GM23248 (cell line): ENCODE results near the gene KDM6B. TPM values are rescaled to one million over a fixed set of nuclear protein-coding genes. Genes with fewer than 3 reads are reported as not detected.

Experiments used
- DNase-seq: peaks from one replicate; pipeline ENCODE4 v3.0.0-alpha.2; 2015
- H2AFZ ChIP-seq: fragments of 200-600 bp; sonication (generic); 2 replicates; pipeline ENCODE4 v1.6.1; 2016; ENCODE audit warnings: antibody characterized with exemption
- H3F3A ChIP-seq: fragments of 200-600 bp; sonication (generic); 2 replicates; pipeline ENCODE4 v1.6.1; 2016; ENCODE audit warnings: mild to moderate bottlenecking, antibody characterized with exemption, mixed run types; ENCODE audit not compliant: insufficient read depth
- H3K27ac ChIP-seq: fragments of 200-600 bp; sonication (generic); 2 replicates; pipeline ENCODE4 v1.5.1; 2016; ENCODE audit warnings: mild to moderate bottlenecking
- H3K27me3 ChIP-seq: fragments of 200-600 bp; sonication (generic); replicated peaks from 2 replicates; pipeline ENCODE4 v1.6.1; 2016; ENCODE audit warnings: mild to moderate bottlenecking; ENCODE audit not compliant: insufficient read depth
- H3K36me3 ChIP-seq: fragments of 200-600 bp; sonication (generic); 2 replicates; pipeline ENCODE4 v1.6.1; 2016; ENCODE audit warnings: low read depth, mild to moderate bottlenecking
- H3K4me1 ChIP-seq: fragments of 200-600 bp; sonication (generic); 2 replicates; pipeline ENCODE4 v1.6.1; 2016; ENCODE audit warnings: mild to moderate bottlenecking; ENCODE audit not compliant: insufficient read depth
- H3K4me2 ChIP-seq: fragments of 200-600 bp; sonication (generic); one replicate; pipeline ENCODE4 v1.6.1; 2016; ENCODE audit warnings: mild to moderate bottlenecking; ENCODE audit not compliant: unreplicated experiment
- H3K4me3 ChIP-seq: fragments of 200-600 bp; sonication (generic); 2 replicates; pipeline ENCODE4 v1.5.1; 2016; ENCODE audit warnings: mild to moderate bottlenecking
- H3K79me2 ChIP-seq: fragments of 200-600 bp; sonication (generic); 2 replicates; pipeline ENCODE4 v1.6.1; 2016; ENCODE audit warnings: mild to moderate bottlenecking; ENCODE audit not compliant: insufficient read depth
- H3K9ac ChIP-seq: fragments of 200-600 bp; sonication (generic); 2 replicates; pipeline ENCODE4 v1.6.1; 2016; ENCODE audit warnings: mild to moderate bottlenecking
- H3K9me2 ChIP-seq: fragments of 200-600 bp; sonication (generic); 2 replicates; pipeline ENCODE4 v1.6.1; 2016; ENCODE audit warnings: mixed run types, mild to moderate bottlenecking, moderate library complexity; ENCODE audit not compliant: insufficient read depth
- H3K9me3 ChIP-seq: fragments of 200-600 bp; sonication (generic); one replicate; pipeline ENCODE4 v1.6.1; 2017; ENCODE audit warnings: low read depth
- H4K20me1 ChIP-seq: fragments of 200-600 bp; sonication (generic); 2 replicates; pipeline ENCODE4 v1.6.0; 2016; ENCODE audit not compliant: insufficient read depth
- EZH2 ChIP-seq: fragments of 200-600 bp; sonication (generic); IDR thresholded peaks from 2 replicates; pipeline ENCODE4 v1.6.1; 2018; ENCODE audit warnings: antibody characterized with exemption, mild to moderate bottlenecking; ENCODE audit not compliant: insufficient read depth, poor library complexity, severe bottlenecking
- EZH2phosphoT487 ChIP-seq: fragments of 200-600 bp; sonication (generic); IDR thresholded peaks from 2 replicates; pipeline ENCODE4 v1.6.1; 2018; ENCODE audit warnings: antibody characterized with exemption, moderate library complexity, mild to moderate bottlenecking, low read depth; ENCODE audit not compliant: insufficient read depth
- WGBS, 2 experiments: methylation state at CpG; one replicate each; pipeline ENCODE4 v1.1.6; 2015 to 2017; ENCODE audit warnings: low lambda C conversion rate in 2 of 2, low coverage in 1 of 2; ENCODE audit errors: missing lambda C conversion rate in 2 of 2; 5-methylcytosine and 5-hydroxymethylcytosine counted together
- in situ Hi-C: fragments of 300-500 bp; cut with MboI; formaldehyde crosslinking; loops from 2 replicates; pipeline ENCODE4 v1.15.0; 2020
- polyA plus RNA-seq: library from polyadenylated mRNA; unstranded; fragments of >200 nt; fragmentation: Nextera tagmentation; extraction: Ambion mirVana; gene quantifications from 2 replicates; pipeline ENCODE4 v1.2.1, GENCODE V29; 2016
- total RNA-seq: library from RNA; depleted of rRNA; stranded (reverse); fragments of >200 nt; shearing (Covaris generic); gene quantifications from 2 replicates; pipeline ENCODE4 v1.2.3, GENCODE V29; 2014

Gene KDM6B
- total and polyA plus RNA-seq, 2 experiments from 2014 or later, result 1.3 to 2.3 TPM

DNA sequence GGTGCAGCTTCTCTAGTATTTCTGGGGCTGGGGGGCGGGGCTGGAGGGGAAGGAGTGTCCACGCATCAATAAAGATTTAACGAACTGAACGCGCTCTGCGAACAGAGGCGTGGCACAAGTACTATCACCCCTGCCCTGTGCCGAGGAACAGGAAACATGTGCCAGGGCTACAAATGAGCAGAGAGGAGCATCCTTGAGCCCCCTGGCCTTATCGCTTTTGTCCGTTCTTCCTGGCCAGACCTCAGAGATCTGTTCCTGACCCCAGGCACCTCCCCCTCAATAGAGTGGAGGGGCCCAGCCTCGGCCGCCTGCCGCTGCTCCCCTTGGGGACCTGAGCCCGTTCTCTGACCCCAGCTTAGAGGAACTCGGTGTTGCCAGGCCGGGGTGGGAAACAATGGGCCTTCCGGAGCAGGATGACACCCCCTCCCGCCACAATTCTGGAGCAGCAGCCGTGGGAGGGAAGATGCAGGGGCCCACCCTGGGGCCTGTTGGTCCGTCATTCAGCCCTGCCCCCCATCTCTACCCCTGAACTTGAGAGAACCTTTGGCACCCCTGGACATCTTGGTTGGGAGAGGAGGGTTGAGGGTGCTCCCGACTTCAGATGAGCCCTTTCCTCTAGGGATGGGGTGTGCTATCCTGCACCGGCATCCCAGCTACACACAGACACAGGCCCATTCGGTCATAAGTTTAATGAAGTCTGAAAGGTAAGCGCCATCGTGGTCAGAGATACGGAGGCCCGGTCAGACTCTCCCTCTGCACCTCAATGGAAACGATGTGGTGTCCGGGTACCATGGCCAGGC lies 22.2 kb downstream of the KDM6B start:
- Histone ChIP-seq H3K9me2 (no peaks in the 10 kb centered on the region), H3K9me3 (no peaks in the 10 kb centered on the region), H3K79me2 (peaks cover 36% of the 10 kb centered on the region), H3K4me1 (0 out of 2 replicates have a peak, but pooled peaks cover 17% of the 10 kb centered on the region), H3K4me2 (peak overlapping the region; percentile 93), H3K4me3 (peak overlapping the region; percentile 80), H3K27me3 (no peaks in the 10 kb centered on the region), H3K9ac (peak overlapping the region; percentile 86), H4K20me1 (no peaks in the 10 kb centered on the region), H3K36me3 (no peaks in the 10 kb centered on the region), H2AFZ (peak overlapping the region; percentile 84), H3F3A (peaks cover 29% of the 10 kb centered on the region; the same call in 1 of the 2 replicates), H3K27ac (peak overlapping the region; percentile 88)
- peak; percentile 66 for DNase-seq
- WGBS, 2 experiments, result 3 to 4% methylated on average over 27 to 28 of the region's 29 CpGs
- TF ChIP-seq EZH2phosphoT487 (no peak), EZH2 (no peak)
- in situ Hi-C loops, result loop anchor here (10.0 kb wide), 1 partner anchor 111 kb away; no protein-coding TSS in a partner anchor

DNA sequence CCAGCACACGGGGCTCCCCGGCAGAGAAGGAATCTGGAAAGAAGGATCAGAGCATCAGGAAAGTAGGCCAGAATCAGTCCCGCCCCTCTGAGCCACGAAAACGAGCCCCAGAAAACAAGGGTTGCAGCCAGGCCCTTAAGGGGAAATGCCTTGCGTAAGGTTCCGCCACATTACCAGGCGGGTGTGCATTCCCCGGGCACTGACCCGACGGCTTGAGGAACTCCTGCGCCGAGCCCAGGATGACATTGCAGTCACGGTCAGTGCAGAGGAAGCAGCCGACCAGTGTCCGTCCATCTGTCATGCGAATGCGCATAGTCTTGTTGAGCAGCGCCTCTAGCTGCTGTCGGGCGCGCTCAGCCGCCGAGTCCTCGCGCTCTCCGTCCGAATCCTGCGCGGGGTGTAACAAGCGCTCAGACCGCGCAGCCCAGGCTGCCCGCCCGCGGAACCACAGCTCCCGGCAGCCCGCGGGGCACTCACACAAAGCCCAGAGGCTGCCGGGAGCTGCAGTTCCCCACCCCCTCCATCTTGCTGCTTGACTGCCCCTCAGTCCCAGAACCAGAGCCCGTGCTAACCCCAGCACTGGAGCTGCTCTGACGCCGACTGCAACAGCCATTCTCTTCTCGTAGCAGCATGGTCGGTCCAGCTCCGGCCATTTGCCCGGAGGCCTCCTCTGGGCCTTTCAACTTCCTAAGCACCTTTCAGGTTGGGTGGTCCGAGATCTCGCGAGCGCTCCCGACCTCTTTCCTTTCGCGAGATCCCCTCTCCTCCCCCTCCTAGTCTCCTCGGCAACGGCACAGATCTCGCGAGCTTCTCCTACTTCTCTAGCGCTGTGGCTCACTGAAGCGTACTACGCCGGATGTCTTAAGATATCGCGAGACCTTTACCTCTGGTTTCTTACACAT lies 23.0 kb downstream of the KDM6B start, which contains the start of gene NAA38:
TSS of gene NAA38 (minus strand) at position 749 of the 902 bp plus-strand sequence. CDS start at position 653, 96 bp downstream.
- Histone ChIP-seq H3K9ac (peak within 1 kb of the TSS; percentile 86), H3K36me3 (no peaks in the 10 kb centered on the region), H3K27ac (peak within 1 kb of the TSS; percentile 88), H3K4me3 (peak within 1 kb of the TSS; percentile 80), H3K4me2 (peak within 1 kb of the TSS; percentile 93), H3K9me3 (no peaks in the 10 kb centered on the region), H3K4me1 (0 out of 2 replicates have a peak, but pooled peaks cover 17% of the 10 kb centered on the region), H4K20me1 (no peaks in the 10 kb centered on the region), H3K9me2 (no peaks in the 10 kb centered on the region), H3K27me3 (no peaks in the 10 kb centered on the region), H3K79me2 (peaks cover 38% of the 10 kb centered on the region), H2AFZ (peak within 1 kb of the TSS; percentile 84), H3F3A (peaks cover 26% of the 10 kb centered on the region; the same call in 1 of the 2 replicates)
- DNase-seq, result peak; percentile 100
- TF ChIP-seq EZH2phosphoT487, result no peak
- TF ChIP-seq EZH2, result no peak
- WGBS, 2 experiments, result 0 to 2% methylated on average over 64 of the region's 64 CpGs
- in situ Hi-C loops, result loop anchor here (10.0 kb wide), 1 partner anchor 112 kb away; no protein-coding TSS in a partner anchor

DNA sequence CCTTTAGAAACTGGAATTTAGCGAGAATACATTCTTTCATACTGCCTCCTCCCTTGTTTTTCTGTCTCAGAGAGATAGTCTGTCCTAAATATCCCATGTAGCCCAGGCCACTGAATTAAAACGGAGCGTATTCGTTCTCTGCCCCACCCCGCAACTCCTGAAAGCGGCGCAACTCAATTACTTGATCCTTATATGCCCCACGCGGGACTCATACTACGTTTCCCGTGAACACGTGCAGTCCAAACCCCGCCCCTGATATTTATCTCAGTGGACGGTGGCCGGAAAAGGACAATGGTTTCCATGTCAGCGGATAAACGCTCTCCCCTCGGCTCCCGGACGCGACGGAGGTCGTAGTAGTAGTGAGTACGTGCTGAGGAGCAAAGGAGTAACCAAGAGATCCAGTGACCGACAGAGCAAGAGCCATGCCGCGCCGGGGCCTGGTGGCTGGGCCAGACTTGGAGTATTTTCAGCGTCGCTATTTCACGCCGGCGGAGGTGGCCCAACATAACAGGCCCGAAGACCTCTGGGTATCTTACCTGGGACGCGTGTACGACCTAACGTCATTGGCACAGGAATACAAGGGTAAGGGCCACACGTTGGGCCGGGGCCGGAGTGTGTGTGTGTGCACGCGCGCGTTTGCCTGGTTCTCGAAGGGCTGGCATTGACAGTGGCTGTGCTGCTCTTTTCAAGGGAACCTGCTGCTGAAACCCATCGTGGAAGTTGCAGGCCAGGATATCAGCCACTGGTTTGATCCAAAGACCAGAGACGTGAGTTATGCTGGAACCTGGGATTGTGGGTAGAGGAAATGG lies 23.9 kb downstream of the KDM6B start, which contains the start of gene CYB5D1:
TSS of gene CYB5D1 (plus strand) at position 291 of the 809 bp plus-strand sequence. CDS start at position 423, 132 bp downstream.
- DNase-seq, result peak; percentile 98
- in situ Hi-C loops, result loop anchor here (10.0 kb wide), 1 partner anchor 113 kb away; no protein-coding TSS in a partner anchor
- no peak for TF ChIP-seq EZH2
- Histone ChIP-seq H3K36me3 (no peaks in the 10 kb centered on the region), H3K9ac (peak within 1 kb of the TSS; percentile 86), H3K27ac (peak within 1 kb of the TSS; percentile 88), H3K4me1 (0 out of 2 replicates have a peak, but pooled peaks cover 17% of the 10 kb centered on the region), H3K79me2 (peaks cover 34% of the 10 kb centered on the region), H3K27me3 (no peaks in the 10 kb centered on the region), H4K20me1 (no peaks in the 10 kb centered on the region), H3F3A (peaks cover 26% of the 10 kb centered on the region; the same call in 1 of the 2 replicates), H2AFZ (peak within 1 kb of the TSS; percentile 84), H3K4me3 (peak within 1 kb of the TSS; percentile 80), H3K9me3 (no peaks in the 10 kb centered on the region), H3K9me2 (no peaks in the 10 kb centered on the region), H3K4me2 (peak within 1 kb of the TSS; percentile 93)
- WGBS, 2 experiments, result 1% methylated on average over 48 of the region's 48 CpGs
